AG09309 (cell line): ENCODE results near the gene PAQR3.
A peak's percentile ranks its signal among the peaks of the same experiment; 100 is the strongest.

Experiments
- DNase-seq: peaks from one replicate; pipeline ENCODE4 v3.0.0-alpha.2; 2010; ENCODE audit warnings: low read depth
- H3K4me3 ChIP-seq: 2 replicates; pipeline ENCODE4 v1.5.1; 2011; ENCODE audit warnings: mild to moderate bottlenecking, low read depth, low read length, moderate library complexity; ENCODE audit not compliant: control insufficient read depth
- TF ChIP-seq, protein P1 (sequence below): IDR thresholded peaks from 2 replicates; pipeline ENCODE4 v1.5.1; 2011; ENCODE audit warnings: mild to moderate bottlenecking, low read depth, low read length, inconsistent platforms; ENCODE audit not compliant: insufficient read depth, control insufficient read depth; ENCODE audit errors: missing control alignments

PAQR3 gene, protein sequence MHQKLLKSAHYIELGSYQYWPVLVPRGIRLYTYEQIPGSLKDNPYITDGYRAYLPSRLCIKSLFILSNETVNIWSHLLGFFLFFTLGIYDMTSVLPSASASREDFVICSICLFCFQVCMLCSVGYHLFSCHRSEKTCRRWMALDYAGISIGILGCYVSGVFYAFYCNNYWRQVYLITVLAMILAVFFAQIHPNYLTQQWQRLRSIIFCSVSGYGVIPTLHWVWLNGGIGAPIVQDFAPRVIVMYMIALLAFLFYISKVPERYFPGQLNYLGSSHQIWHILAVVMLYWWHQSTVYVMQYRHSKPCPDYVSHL

DNA sequence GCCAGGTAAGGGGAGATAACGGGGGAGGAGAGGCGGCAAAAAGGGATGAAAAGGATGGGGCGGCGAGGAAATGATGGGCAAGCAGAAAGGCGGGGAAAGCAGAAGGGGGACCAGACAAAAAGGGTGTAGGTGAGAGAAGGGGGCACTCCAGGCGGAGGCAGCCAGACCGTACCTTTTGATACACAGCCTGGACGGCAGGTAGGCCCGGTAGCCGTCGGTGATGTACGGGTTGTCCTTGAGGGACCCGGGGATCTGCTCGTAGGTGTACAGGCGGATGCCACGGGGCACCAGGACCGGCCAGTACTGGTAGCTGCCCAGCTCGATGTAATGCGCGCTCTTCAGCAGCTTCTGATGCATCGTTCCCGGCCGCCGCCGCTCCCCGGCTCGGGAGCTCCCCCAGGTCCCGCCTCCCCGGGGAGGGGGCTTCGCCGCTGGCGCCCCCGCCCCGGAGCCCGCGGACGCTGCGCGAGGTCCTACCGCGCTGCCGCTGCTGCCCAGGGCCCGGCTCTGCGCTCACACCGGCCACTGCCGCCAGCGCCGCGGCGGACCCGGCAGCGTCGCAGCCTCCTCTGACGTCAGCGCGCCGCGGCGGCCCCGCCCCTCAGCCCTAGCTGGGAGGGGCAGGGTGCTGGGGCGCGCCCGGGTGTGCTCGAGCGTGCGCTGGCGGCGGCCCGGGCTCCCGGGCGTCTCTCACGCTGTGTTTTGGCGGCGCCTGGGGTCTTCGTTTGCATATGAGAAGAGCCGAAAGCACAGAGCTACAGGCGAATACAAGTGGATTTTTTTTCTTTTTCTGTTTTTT is at the start of gene PAQR3:
Gene PAQR3, minus strand, starts transcription at position 571 of the 799 bp plus-strand sequence. Its CDS starts 214 bp downstream, at position 357.
- peak within 1 kb of the TSS; percentile 68 for H3K4me3 ChIP-seq
- peak; percentile 5 for DNase-seq
- TF ChIP-seq, protein P1, sequence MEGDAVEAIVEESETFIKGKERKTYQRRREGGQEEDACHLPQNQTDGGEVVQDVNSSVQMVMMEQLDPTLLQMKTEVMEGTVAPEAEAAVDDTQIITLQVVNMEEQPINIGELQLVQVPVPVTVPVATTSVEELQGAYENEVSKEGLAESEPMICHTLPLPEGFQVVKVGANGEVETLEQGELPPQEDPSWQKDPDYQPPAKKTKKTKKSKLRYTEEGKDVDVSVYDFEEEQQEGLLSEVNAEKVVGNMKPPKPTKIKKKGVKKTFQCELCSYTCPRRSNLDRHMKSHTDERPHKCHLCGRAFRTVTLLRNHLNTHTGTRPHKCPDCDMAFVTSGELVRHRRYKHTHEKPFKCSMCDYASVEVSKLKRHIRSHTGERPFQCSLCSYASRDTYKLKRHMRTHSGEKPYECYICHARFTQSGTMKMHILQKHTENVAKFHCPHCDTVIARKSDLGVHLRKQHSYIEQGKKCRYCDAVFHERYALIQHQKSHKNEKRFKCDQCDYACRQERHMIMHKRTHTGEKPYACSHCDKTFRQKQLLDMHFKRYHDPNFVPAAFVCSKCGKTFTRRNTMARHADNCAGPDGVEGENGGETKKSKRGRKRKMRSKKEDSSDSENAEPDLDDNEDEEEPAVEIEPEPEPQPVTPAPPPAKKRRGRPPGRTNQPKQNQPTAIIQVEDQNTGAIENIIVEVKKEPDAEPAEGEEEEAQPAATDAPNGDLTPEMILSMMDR, result no peak

DNA sequence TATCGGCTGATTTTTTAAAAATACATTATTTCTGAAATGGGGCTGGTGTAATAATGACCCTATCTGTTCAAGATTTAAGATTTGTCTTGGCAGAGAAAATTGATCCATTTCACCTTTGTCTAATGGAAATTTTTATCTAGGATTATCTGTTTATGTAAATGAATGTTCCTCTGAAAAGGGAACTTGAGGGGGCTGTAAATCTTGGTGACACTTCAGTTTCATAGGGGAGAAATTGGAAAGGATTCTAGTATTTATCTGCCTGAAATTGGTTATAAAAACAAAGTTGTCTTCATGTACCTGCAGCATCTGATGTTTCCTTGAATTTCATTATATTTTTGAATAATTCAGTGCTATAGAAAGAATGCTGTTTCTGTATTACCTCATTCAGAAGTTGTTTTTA is 48.4 kb upstream of the PAQR3 start:
- TF ChIP-seq, protein P1, result no peak
- DNase-seq, result no peak
- no peak overlapping the region for H3K4me3 ChIP-seq

DNA sequence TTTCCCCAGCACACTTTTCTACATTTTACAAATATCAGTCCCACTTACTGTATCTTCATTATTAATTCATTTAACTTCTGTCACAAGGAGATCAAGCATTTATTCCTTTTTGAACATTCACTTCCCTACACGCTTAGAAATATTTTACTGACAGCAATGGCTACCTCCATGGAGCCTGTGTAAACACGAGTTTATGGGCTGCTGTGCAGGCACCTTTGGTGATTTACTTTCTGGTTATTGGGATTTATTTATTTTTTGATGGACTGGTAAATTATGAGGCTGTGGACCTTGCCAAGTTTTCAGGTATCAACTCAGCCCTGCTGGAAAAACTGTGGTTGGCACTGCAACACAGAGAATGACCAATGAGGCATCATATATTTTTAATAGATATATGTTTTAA is 45.4 kb upstream of the PAQR3 start:
- no peak overlapping the region for H3K4me3 ChIP-seq
- no peak for DNase-seq
- TF ChIP-seq, protein P1, result no peak

DNA sequence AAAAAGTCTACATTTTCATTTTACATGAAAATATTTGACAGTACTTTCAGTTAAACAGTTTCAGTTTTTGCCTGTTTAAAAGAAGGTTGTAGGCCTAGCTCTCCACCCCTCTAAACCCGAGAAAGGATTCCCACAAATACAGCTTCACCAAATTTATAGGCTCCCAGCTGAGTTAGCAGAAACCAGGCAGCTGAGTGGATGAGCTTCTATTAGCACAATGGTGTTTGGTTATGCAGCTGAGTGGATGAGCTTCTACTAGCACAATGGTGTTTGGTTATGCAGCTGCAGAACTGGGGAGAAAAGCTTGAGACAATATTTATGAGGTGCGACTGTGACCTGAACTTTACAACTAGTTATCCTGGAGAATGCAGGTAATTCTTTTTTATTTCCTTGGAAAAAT is 36.6 kb upstream of the PAQR3 start:
- H3K4me3 ChIP-seq, result no peak overlapping the region
- TF ChIP-seq, protein P1, result no peak
- DNase-seq, result no peak

DNA sequence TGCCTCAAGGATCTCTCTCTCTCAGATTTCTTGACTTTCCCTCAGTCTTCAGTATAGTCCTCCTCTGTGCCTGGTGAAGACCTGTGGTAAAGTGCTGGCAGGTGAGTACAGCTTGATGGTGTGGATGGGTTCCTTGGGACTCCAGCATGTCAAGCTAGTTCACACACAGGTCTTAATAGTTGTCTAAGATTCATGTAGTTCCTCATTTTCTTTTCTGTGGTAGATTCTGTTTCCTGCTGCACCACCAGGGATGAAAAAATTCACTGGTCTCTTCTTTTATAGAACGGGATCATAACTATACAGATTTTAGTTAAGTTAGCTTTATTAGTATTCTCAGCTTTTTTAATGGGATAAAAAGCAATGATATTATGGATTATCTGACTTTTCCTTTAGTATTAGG is 32.5 kb upstream of the PAQR3 start:
- TF ChIP-seq, protein P1, result no peak
- H3K4me3 ChIP-seq, result no peak overlapping the region
- no peak for DNase-seq

DNA sequence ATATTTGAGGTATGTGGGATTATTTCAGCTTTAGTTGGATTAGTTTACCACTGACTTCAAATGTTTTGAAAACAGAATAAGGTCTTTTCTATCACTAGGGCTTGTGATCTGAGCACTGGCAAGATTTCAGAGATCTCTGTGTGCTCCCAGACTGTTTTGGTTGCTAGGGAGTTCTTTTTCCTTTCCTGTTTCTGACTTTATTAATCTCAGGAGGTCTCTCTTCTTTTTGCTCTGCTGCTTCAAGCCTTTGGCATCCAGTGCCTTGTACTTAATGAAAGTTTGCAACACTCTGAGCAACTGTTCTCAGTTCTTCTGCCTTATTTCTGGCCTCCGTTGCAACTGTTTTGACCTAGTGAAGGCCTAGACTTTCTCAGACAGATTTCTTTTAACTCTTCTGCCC is 32.1 kb upstream of the PAQR3 start:
- H3K4me3 ChIP-seq, result no peak overlapping the region
- TF ChIP-seq, protein P1, result no peak
- DNase-seq, result no peak
